DND-41 (cell line): ENCODE data around the gene TMED10.
"Not testable (repeated sequence)": the region's sequence is repeated elsewhere in the genome, so short reads cannot be mapped to it uniquely, and the experiment has no call there.

ENCODE experiments used
- CTCF ChIP-seq: IDR thresholded peaks from 2 replicates; pipeline ENCODE4 v1.5.1; 2012; ENCODE audit warnings: borderline replicate concordance, low read length, moderate library complexity, mild to moderate bottlenecking; ENCODE audit not compliant: poor library complexity, severe bottlenecking; ENCODE audit errors: extremely low read depth
- EZH2 ChIP-seq: IDR thresholded peaks from 3 replicates; pipeline ENCODE4 v1.6.1; 2012; ENCODE audit warnings: borderline replicate concordance, low read depth, mild to moderate bottlenecking, moderate library complexity, low read length, inconsistent platforms; ENCODE audit not compliant: severe bottlenecking

DNA sequence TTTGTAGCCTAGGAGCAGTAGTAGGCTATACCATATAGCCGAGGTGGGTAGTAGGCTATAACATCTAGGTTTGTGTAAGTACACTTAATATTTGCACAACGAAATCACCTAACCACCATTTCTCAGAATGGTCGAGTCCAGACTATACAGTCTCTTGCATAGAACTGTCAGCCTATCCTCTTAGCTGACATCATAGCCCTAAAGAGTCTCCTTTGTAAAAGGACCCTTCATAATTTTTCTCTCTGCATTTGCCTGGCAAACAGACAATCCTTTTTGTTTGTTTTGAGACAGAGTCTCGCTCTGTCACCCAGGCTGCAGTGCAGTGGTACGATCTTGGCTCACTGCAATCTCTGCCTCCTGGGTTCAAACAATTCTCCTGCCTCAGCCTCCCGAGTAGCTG is 25.8 kb downstream of the TMED10 start:
- TF ChIP-seq CTCF, EZH2: not testable (repeated sequence)
